MM.1S (cell line): Measurements from ENCODE around the gene SPACA5B.

ENCODE experiments used
- CTCF ChIP-seq: fragments of 300-600 bp; sonication (generic); IDR thresholded peaks from 2 replicates; pipeline ENCODE4 v1.5.1; 2016; ENCODE audit warnings: antibody characterized with exemption, low read length, mixed read lengths
- EZH2 ChIP-seq: fragments of 300-600 bp; sonication (generic); optimal IDR thresholded peaks from 2 replicates; pipeline ENCODE3; 2017; ENCODE audit warnings: low read depth, mild to moderate bottlenecking, antibody characterized with exemption, low read length, mixed read lengths
- EZH2phosphoT487 ChIP-seq: fragments of 300-600 bp; sonication (generic); IDR thresholded peaks from 2 replicates; pipeline ENCODE4 v1.6.1; 2018; ENCODE audit warnings: antibody characterized with exemption, low read length

GRCh38 chrX:48165241-48165640 lies 34.8 kb downstream of the SPACA5B start:
- TF ChIP-seq CTCF (no peak), EZH2phosphoT487 (no peak), EZH2 (no peak)
